HepG2 (cell line): Measurements from ENCODE around the gene ADM5. TPM values are rescaled to one million over a fixed set of nuclear protein-coding genes. Genes with fewer than 3 reads are reported as not detected.

Source experiments
- ATAD3A ChIP-seq: sonication (generic); formaldehyde crosslinking; IDR thresholded peaks from 2 replicates; pipeline ENCODE4 v1.4.0; 2020; ENCODE audit warnings: missing genetic modification reagents
- GLI4 ChIP-seq: sonication (generic); formaldehyde crosslinking; IDR thresholded peaks from 2 replicates; pipeline ENCODE4 v1.5.1; 2020; ENCODE audit warnings: missing genetic modification reagents, mild to moderate bottlenecking, moderate library complexity, borderline replicate concordance
- HNRNPUL1 ChIP-seq: fragments of 200-400 bp; formaldehyde crosslinking; IDR thresholded peaks from 2 replicates; pipeline ENCODE4 v1.6.1; 2017; ENCODE audit warnings: low read depth, mild to moderate bottlenecking, low read length, moderate library complexity
- HOXA5 ChIP-seq: sonication (generic); formaldehyde crosslinking; IDR thresholded peaks from 2 replicates; pipeline ENCODE4 v1.4.0; 2020; ENCODE audit warnings: missing genetic modification reagents
- MEIS1 ChIP-seq: sonication (generic); formaldehyde crosslinking; IDR thresholded peaks from 2 replicates; pipeline ENCODE4 v1.9.0; 2021; ENCODE audit warnings: mild to moderate bottlenecking, missing genetic modification reagents, moderate library complexity, borderline replicate concordance
- MTF2 ChIP-seq: sonication (generic); formaldehyde crosslinking; IDR thresholded peaks from 2 replicates; pipeline ENCODE4 v1.5.0; 2020; ENCODE audit warnings: missing genetic modification reagents, borderline replicate concordance
- TEAD3 ChIP-seq: optimal IDR thresholded peaks from 2 replicates; pipeline ENCODE3; 2016; ENCODE audit warnings: borderline replicate concordance
- TSC22D2 ChIP-seq: sonication (generic); formaldehyde crosslinking; IDR thresholded peaks from 2 replicates; pipeline ENCODE4 v1.5.1; 2020; ENCODE audit warnings: missing genetic modification reagents, mild to moderate bottlenecking, borderline replicate concordance
- YEATS4 ChIP-seq: sonication (generic); formaldehyde crosslinking; IDR thresholded peaks from 2 replicates; pipeline ENCODE4 v1.4.0; 2020; ENCODE audit warnings: missing genetic modification reagents, borderline replicate concordance
- ZBTB26 ChIP-seq: IDR thresholded peaks from 2 replicates; pipeline ENCODE4 v1.6.1; 2016; ENCODE audit warnings: missing compliant biosample characterization, missing genetic modification reagents, borderline replicate concordance
- ZNF460 ChIP-seq: sonication (generic); formaldehyde crosslinking; IDR thresholded peaks from 2 replicates; pipeline ENCODE4 v1.5.1; 2020; ENCODE audit warnings: missing genetic modification reagents, mild to moderate bottlenecking, borderline replicate concordance
- ZNF567 ChIP-seq: sonication (generic); formaldehyde crosslinking; IDR thresholded peaks from 2 replicates; pipeline ENCODE4 v1.8.1; 2023; ENCODE audit warnings: mild to moderate bottlenecking, missing genetic modification reagents, borderline replicate concordance
- ZNF580 ChIP-seq: IDR thresholded peaks from 2 replicates; pipeline ENCODE4 v1.6.1; 2016; ENCODE audit warnings: low read depth, borderline replicate concordance
- polyA plus RNA-seq, 8 experiments: library from polyadenylated mRNA; depleted of rRNA in 3 of 8; stranded (reverse) in 7 of 8; unstranded in 1 of 8; fragments of >200 nt; fragmentation: Illumina TruSeq in 4 of 8; extraction: Trizol in 4 of 8; gene quantifications; 2 replicates each; pipeline versions ENCODE4 v1.2.1 to v1.2.3, GENCODE V29; 2011 to 2016; ENCODE audit warnings: low read depth in 4 of 8, missing spikeins in 1 of 8, mixed read lengths in 1 of 8; ENCODE audit not compliant: insufficient read depth in 1 of 8
- total RNA-seq, 5 experiments: library from RNA; depleted of rRNA; stranded (reverse); fragments of >200 nt; fragmentation: Illumina TruSeq; extraction: Trizol; gene quantifications; 2 replicates each; pipeline ENCODE4 v1.2.3, GENCODE V29; 2016; ENCODE audit warnings: low read depth in 1 of 5
- TF ChIP-seq, protein P1 (sequence below): sonication (generic); formaldehyde crosslinking; IDR thresholded peaks from 2 replicates; pipeline ENCODE4 v1.5.1; 2020; ENCODE audit warnings: missing genetic modification reagents, mild to moderate bottlenecking, borderline replicate concordance
- TF ChIP-seq, protein P2 (sequence below): sonication (generic); formaldehyde crosslinking; IDR thresholded peaks from 2 replicates; pipeline ENCODE4 v1.4.0; 2020; ENCODE audit warnings: missing genetic modification reagents
- TF ChIP-seq, protein P3 (sequence below): conservative IDR thresholded peaks from 2 replicates; pipeline ENCODE4 v1.6.1; 2018; ENCODE audit warnings: missing genetic modification reagents
- TF ChIP-seq, protein P4 (sequence below): IDR thresholded peaks from 2 replicates; pipeline ENCODE4 v1.6.1; 2016; ENCODE audit warnings: missing genetic modification reagents, missing compliant biosample characterization

Gene ADM5
- total and polyA plus RNA-seq, 2 of the 13 experiments (the other 11 are each of a cell fraction or from before 2014, with no cell fraction given): 2.7 to 4.1 TPM

DNA sequence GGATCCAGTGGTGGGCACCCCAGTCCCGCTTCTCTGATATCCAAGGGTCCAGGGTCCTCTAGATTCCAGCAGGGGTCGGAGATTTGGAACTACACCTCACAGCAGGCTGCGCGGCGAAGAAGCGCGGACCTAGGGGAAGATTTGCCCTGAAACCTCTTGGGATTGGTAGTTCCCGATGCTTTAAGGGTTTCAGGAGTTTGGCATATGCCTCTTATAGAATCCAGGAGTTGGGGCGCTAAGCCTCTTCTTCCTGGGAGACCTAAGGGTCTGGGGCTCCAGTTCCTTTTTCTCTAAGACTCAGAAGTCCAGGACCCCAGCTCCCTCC lies 23.3 kb upstream of the ADM5 start (continued):
- TF ChIP-seq MTF2 (CRISPR knock-in tag) (no peak), ZNF460 (no peak), TEAD3 (CRISPR knock-in tag) (no peak), ZNF580 (CRISPR knock-in tag) (no peak; the same call in 1 of the 2 replicates), ZBTB26 (CRISPR knock-in tag) (no peak), HNRNPUL1 (no peak), MEIS1 (CRISPR knock-in tag) (no peak), TSC22D2 (CRISPR knock-in tag) (no peak), ZNF567 (CRISPR knock-in tag) (no peak), YEATS4 (CRISPR knock-in tag) (no peak), GLI4 (no peak), ATAD3A (CRISPR knock-in tag) (no peak), HOXA5 (CRISPR knock-in tag) (0 out of 2 replicates have a peak, but pooled peaks have one; percentile 6)
- TF ChIP-seq, protein P1, sequence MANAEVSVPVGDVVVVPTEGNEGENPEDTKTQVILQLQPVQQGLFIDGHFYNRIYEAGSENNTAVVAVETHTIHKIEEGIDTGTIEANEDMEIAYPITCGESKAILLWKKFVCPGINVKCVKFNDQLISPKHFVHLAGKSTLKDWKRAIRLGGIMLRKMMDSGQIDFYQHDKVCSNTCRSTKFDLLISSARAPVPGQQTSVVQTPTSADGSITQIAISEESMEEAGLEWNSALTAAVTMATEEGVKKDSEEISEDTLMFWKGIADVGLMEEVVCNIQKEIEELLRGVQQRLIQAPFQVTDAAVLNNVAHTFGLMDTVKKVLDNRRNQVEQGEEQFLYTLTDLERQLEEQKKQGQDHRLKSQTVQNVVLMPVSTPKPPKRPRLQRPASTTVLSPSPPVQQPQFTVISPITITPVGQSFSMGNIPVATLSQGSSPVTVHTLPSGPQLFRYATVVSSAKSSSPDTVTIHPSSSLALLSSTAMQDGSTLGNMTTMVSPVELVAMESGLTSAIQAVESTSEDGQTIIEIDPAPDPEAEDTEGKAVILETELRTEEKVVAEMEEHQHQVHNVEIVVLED (CRISPR knock-in tag): 0 out of 2 replicates have a peak, but pooled peaks have one; percentile 8
- TF ChIP-seq, protein P2, sequence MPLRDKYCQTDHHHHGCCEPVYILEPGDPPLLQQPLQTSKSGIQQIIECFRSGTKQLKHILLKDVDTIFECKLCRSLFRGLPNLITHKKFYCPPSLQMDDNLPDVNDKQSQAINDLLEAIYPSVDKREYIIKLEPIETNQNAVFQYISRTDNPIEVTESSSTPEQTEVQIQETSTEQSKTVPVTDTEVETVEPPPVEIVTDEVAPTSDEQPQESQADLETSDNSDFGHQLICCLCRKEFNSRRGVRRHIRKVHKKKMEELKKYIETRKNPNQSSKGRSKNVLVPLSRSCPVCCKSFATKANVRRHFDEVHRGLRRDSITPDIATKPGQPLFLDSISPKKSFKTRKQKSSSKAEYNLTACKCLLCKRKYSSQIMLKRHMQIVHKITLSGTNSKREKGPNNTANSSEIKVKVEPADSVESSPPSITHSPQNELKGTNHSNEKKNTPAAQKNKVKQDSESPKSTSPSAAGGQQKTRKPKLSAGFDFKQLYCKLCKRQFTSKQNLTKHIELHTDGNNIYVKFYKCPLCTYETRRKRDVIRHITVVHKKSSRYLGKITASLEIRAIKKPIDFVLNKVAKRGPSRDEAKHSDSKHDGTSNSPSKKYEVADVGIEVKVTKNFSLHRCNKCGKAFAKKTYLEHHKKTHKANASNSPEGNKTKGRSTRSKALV (CRISPR knock-in tag): no peak
- TF ChIP-seq, protein P3, sequence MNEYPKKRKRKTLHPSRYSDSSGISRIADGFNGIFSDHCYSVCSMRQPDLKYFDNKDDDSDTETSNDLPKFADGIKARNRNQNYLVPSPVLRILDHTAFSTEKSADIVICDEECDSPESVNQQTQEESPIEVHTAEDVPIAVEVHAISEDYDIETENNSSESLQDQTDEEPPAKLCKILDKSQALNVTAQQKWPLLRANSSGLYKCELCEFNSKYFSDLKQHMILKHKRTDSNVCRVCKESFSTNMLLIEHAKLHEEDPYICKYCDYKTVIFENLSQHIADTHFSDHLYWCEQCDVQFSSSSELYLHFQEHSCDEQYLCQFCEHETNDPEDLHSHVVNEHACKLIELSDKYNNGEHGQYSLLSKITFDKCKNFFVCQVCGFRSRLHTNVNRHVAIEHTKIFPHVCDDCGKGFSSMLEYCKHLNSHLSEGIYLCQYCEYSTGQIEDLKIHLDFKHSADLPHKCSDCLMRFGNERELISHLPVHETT (CRISPR knock-in tag): no peak
- TF ChIP-seq, protein P4, sequence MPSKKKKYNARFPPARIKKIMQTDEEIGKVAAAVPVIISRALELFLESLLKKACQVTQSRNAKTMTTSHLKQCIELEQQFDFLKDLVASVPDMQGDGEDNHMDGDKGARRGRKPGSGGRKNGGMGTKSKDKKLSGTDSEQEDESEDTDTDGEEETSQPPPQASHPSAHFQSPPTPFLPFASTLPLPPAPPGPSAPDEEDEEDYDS (CRISPR knock-in tag): no peak
